GM21723 (cell line): ENCODE measurements around the gene RPL23.

Experiments used
- ATAC-seq: cut with Tn5 transposase; IDR thresholded peaks from one replicate; pipeline ENCODE4 v1.9.1; 2021; ENCODE audit warnings: mild to moderate bottlenecking, moderate library complexity; ENCODE audit not compliant: unreplicated experiment

The RPL23 gene

GRCh38 chr17:38800237-38800760 is 53.2 kb downstream of the RPL23 start:
- ATAC-seq = no peak

GRCh38 chr17:38799501-38800236 is 53.9 kb downstream of the RPL23 start, which contains the start of gene PIP4K2B:
Gene PIP4K2B, minus strand, starts transcription at chr17:38799556. Its CDS starts 132 bp downstream, at chr17:38799424.
- ATAC-seq = peak; percentile 80

GRCh38 chr17:38798614-38799500 is 54.7 kb downstream of the RPL23 start:
- ATAC-seq = peak; percentile 37
